Ovary (tissue), 3 donors: Measurements from ENCODE around the gene TNIP1.

Experiments
- POLR2A ChIP-seq: fragments of 450-650 bp; IDR thresholded peaks from one replicate; pipeline ENCODE4 v1.6.1; 2017; ENCODE audit warnings: antibody characterized with exemption, mild to moderate bottlenecking, moderate library complexity
- TF ChIP-seq, protein P1 (sequence below), 3 donors: fragments of 450-650 bp in 2 of 3; fragments of 200-600 bp in 1 of 3; IDR thresholded peaks; one replicate each; pipeline versions ENCODE4 v1.5.1 to v1.8.0; 2016 to 2022; ENCODE audit warnings: antibody characterized with exemption in 3 of 3, mild to moderate bottlenecking in 1 of 3
- donor health status: DM: no; HTN: no; CAD: no.

DNA sequence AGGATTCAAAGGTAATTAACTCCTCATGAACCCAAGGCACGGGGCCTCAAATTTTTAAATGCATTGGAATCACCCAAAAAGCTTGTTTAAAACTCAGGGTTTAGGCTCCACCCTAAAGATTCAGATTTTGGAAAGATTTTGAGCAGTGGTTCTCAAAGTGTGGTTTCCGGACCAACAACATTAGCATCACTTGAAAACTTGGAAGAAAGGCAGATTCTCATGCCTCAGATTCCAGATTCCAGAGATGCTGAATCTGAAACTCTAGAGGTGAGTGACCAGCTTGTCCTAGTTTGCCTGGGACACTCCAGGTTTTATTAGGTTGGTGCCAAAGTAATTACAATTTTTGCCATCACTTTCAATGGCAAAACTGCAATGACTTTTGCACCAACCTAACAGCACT is 24.7 kb upstream of the TNIP1 start:
- TF ChIP-seq, protein P1, sequence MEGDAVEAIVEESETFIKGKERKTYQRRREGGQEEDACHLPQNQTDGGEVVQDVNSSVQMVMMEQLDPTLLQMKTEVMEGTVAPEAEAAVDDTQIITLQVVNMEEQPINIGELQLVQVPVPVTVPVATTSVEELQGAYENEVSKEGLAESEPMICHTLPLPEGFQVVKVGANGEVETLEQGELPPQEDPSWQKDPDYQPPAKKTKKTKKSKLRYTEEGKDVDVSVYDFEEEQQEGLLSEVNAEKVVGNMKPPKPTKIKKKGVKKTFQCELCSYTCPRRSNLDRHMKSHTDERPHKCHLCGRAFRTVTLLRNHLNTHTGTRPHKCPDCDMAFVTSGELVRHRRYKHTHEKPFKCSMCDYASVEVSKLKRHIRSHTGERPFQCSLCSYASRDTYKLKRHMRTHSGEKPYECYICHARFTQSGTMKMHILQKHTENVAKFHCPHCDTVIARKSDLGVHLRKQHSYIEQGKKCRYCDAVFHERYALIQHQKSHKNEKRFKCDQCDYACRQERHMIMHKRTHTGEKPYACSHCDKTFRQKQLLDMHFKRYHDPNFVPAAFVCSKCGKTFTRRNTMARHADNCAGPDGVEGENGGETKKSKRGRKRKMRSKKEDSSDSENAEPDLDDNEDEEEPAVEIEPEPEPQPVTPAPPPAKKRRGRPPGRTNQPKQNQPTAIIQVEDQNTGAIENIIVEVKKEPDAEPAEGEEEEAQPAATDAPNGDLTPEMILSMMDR (IDR thresholded peaks at IDR 0.05): no peak
- TF ChIP-seq POLR2A: no peak
